H9 (cell line): Measurements from ENCODE around the gene ARHGAP26. TPM values are rescaled to one million over a fixed set of nuclear protein-coding genes. Genes with fewer than 3 reads are reported as not detected.

Source experiments
- DNase-seq: peaks from one replicate; pipeline ENCODE4 v3.0.0-alpha.2; 2017
- H2AFZ ChIP-seq: one replicate; pipeline ENCODE4 v1.6.1; 2013; ENCODE audit warnings: mild to moderate bottlenecking, low read length, control low read depth, moderate library complexity
- H2AK5ac ChIP-seq: 2 replicates; pipeline ENCODE4 v1.6.1; 2013; ENCODE audit warnings: low read length, control low read depth, mixed read lengths; ENCODE audit not compliant: insufficient read length
- H2BK120ac ChIP-seq: one replicate; pipeline ENCODE4 v1.6.1; 2013; ENCODE audit warnings: low read depth, mild to moderate bottlenecking, low read length, control low read depth, inconsistent platforms; ENCODE audit not compliant: poor library complexity, severe bottlenecking
- H2BK12ac ChIP-seq: 2 replicates; pipeline ENCODE4 v1.6.1; 2013; ENCODE audit warnings: low read length, control low read depth, mixed read lengths, low read depth; ENCODE audit not compliant: insufficient read length
- H2BK15ac ChIP-seq: 2 replicates; pipeline ENCODE4 v1.6.1; 2013; ENCODE audit warnings: low read depth, low read length, control low read depth
- H2BK20ac ChIP-seq: one replicate; pipeline ENCODE4 v1.6.1; 2013; ENCODE audit warnings: low read depth, mild to moderate bottlenecking, low read length, control low read depth, inconsistent platforms; ENCODE audit not compliant: poor library complexity, severe bottlenecking
- H2BK5ac ChIP-seq: 2 replicates; pipeline ENCODE4 v1.6.1; 2013; ENCODE audit warnings: low read length, control low read depth, mixed read lengths; ENCODE audit not compliant: insufficient read length
- H3K14ac ChIP-seq: 2 replicates; pipeline ENCODE4 v1.6.1; 2013; ENCODE audit warnings: low read length, control low read depth; ENCODE audit not compliant: insufficient read depth
- H3K18ac ChIP-seq: 2 replicates; pipeline ENCODE4 v1.6.1; 2013; ENCODE audit warnings: low read depth, mild to moderate bottlenecking, mixed read lengths, low read length, control low read depth; ENCODE audit not compliant: insufficient read length
- H3K23ac ChIP-seq: 2 replicates; pipeline ENCODE4 v1.6.1; 2013; ENCODE audit warnings: low read length, control low read depth, mixed read lengths, low read depth; ENCODE audit not compliant: insufficient read length
- H3K23me2 ChIP-seq: 2 replicates; pipeline ENCODE4 v1.6.1; 2013; ENCODE audit warnings: low read depth, mild to moderate bottlenecking, mixed read lengths, low read length, control low read depth; ENCODE audit not compliant: insufficient read length, poor library complexity, severe bottlenecking
- H3K27ac ChIP-seq: 2 replicates; pipeline ENCODE4 v1.5.1; 2013; ENCODE audit warnings: low read length, control low read depth, mixed read lengths, low read depth; ENCODE audit not compliant: insufficient read length
- H3K27me3 ChIP-seq: 2 replicates; pipeline ENCODE4 v1.6.1; 2013; ENCODE audit warnings: low read length, control low read depth, inconsistent platforms; ENCODE audit not compliant: insufficient read depth
- H3K4ac ChIP-seq: 2 replicates; pipeline ENCODE4 v1.6.1; 2013; ENCODE audit warnings: low read depth, mild to moderate bottlenecking, control low read depth, inconsistent platforms, low read length, moderate library complexity
- H3K4me1 ChIP-seq: 2 replicates; pipeline ENCODE4 v1.6.1; 2013; ENCODE audit warnings: low read length, control low read depth, inconsistent platforms; ENCODE audit not compliant: insufficient read depth
- H3K4me2 ChIP-seq: 2 replicates; pipeline ENCODE4 v1.6.1; 2013; ENCODE audit warnings: low read length, control low read depth, mixed read lengths; ENCODE audit not compliant: insufficient read length, insufficient read depth
- H3K56ac ChIP-seq: 2 replicates; pipeline ENCODE4 v1.6.1; 2013; ENCODE audit warnings: low read depth, mild to moderate bottlenecking, mixed read lengths, low read length, control low read depth; ENCODE audit not compliant: insufficient read length
- H3K79me1 ChIP-seq: 2 replicates; pipeline ENCODE4 v1.6.1; 2013; ENCODE audit warnings: low read depth, mild to moderate bottlenecking, moderate library complexity, low read length, control low read depth, inconsistent platforms; ENCODE audit not compliant: insufficient read depth, poor library complexity, severe bottlenecking
- H3K79me2 ChIP-seq: 2 replicates; pipeline ENCODE4 v1.6.1; 2013; ENCODE audit warnings: low read length, control low read depth, inconsistent platforms; ENCODE audit not compliant: insufficient read depth
- H3K9ac ChIP-seq: 2 replicates; pipeline ENCODE4 v1.6.1; 2013; ENCODE audit warnings: low read length, control low read depth, mixed read lengths; ENCODE audit not compliant: insufficient read length; ENCODE audit errors: extremely low read depth
- H3K9me3 ChIP-seq: one replicate; pipeline ENCODE4 v1.6.1; 2013; ENCODE audit warnings: low read depth, low read length, inconsistent platforms; ENCODE audit not compliant: control insufficient read depth
- H3T11ph ChIP-seq: one replicate; pipeline ENCODE4 v1.6.1; 2013; ENCODE audit warnings: mild to moderate bottlenecking, low read length, control low read depth, inconsistent platforms
- H4K20me1 ChIP-seq: one replicate; pipeline ENCODE4 v1.6.1; 2013; ENCODE audit not compliant: control insufficient read depth, insufficient read length, insufficient read depth
- H4K5ac ChIP-seq: 2 replicates; pipeline ENCODE4 v1.6.1; 2013; ENCODE audit warnings: low read depth, mild to moderate bottlenecking, mixed read lengths, low read length, control low read depth; ENCODE audit not compliant: insufficient read length
- H4K8ac ChIP-seq: replicated peaks from 2 replicates; pipeline ENCODE4 v1.6.1; 2013; ENCODE audit warnings: low read length, control low read depth, mixed read lengths, low read depth; ENCODE audit not compliant: insufficient read length
- H4K91ac ChIP-seq: 2 replicates; pipeline ENCODE4 v1.6.1; 2013; ENCODE audit warnings: low read depth, mild to moderate bottlenecking, moderate library complexity, mixed read lengths, low read length, control low read depth; ENCODE audit not compliant: insufficient read length
- H3K27ac Mint-ChIP-seq, 3 experiments: 2 replicates in 2 of 3; 3 replicates in 1 of 3; pipeline ENCODE4 v1.8.0; 2020 to 2021; ENCODE audit warnings: mixed read lengths in 3 of 3, mild to moderate bottlenecking in 1 of 3, moderate library complexity in 1 of 3
- H3K27me3 Mint-ChIP-seq: 2 replicates; pipeline ENCODE4 v1.8.0; 2021; ENCODE audit warnings: low read depth, mild to moderate bottlenecking, moderate library complexity, mixed read lengths
- H3K36me3 Mint-ChIP-seq, 3 experiments: 2 replicates in 2 of 3; 3 replicates in 1 of 3; pipeline ENCODE4 v1.8.0; 2020 to 2021; ENCODE audit warnings: low read depth in 3 of 3, mixed read lengths in 3 of 3; ENCODE audit not compliant: insufficient read depth in 1 of 3
- H3K4me1 Mint-ChIP-seq, 2 experiments: 2 replicates each; pipeline ENCODE4 v1.8.0; 2020; ENCODE audit warnings: mixed read lengths in 2 of 2
- H3K4me3 Mint-ChIP-seq, 2 experiments: 2 replicates in 1 of 2; 3 replicates in 1 of 2; pipeline ENCODE4 v1.8.0; 2020 to 2021; ENCODE audit warnings: mild to moderate bottlenecking in 2 of 2, mixed read lengths in 2 of 2, moderate library complexity in 1 of 2
- H3K9me3 Mint-ChIP-seq, 2 experiments: 2 replicates in 1 of 2; 3 replicates in 1 of 2; pipeline ENCODE4 v1.8.0; 2020; ENCODE audit warnings: mild to moderate bottlenecking in 2 of 2, mixed read lengths in 2 of 2, moderate library complexity in 1 of 2
- CTCF ChIP-seq: fragments of 200-600 bp; sonication (generic); conservative IDR thresholded peaks from 3 replicates; pipeline ENCODE4 v1.8.0; 2021; ENCODE audit warnings: antibody characterized with exemption, mild to moderate bottlenecking
- WGBS: extraction: QIAGEN DNeasy Blood & Tissue Kit; methylation state at CpG from one replicate; pipeline ENCODE4 v1.1.7; 2013; ENCODE audit warnings: missing lambda C conversion rate, low lambda C conversion rate, mixed read lengths; ENCODE audit not compliant: insufficient read length; ENCODE audit errors: extremely low coverage; 5-methylcytosine and 5-hydroxymethylcytosine counted together
- total RNA-seq: library from RNA; stranded (reverse); gene quantifications from 2 replicates; pipeline ENCODE4 v1.2.1, GENCODE V29; 2021

ARHGAP26 gene
- total RNA-seq, 1 experiment from 2014 or later = 13.8 TPM

- Histone ChIP-seq H3K4ac (no peak overlapping the region), H3K79me1 (no peaks in the 10 kb centered on the region), H3K9me3 (no peaks in the 10 kb centered on the region), H2BK12ac (no peak overlapping the region), H3K23ac (no peak overlapping the region), H3K79me2 (no peaks in the 10 kb centered on the region), H3K4me2 (no peak overlapping the region), H3K18ac (no peak overlapping the region), H3K27me3 (no peaks in the 10 kb centered on the region), H2AK5ac (no peak overlapping the region), H3T11ph (no peak overlapping the region), H2AFZ (no peak overlapping the region), H2BK5ac (no peak overlapping the region), H3K27ac (no peak overlapping the region), H2BK120ac (no peak overlapping the region), H4K20me1 (no peaks in the 10 kb centered on the region), H3K56ac (no peak overlapping the region), H4K91ac (no peak overlapping the region), H3K14ac (no peak overlapping the region), H2BK20ac (no peak overlapping the region), H3K4me1 (no peaks in the 10 kb centered on the region), H3K9ac (no peak overlapping the region), H4K8ac (no peak overlapping the region), H3K23me2 (no peaks in the 10 kb centered on the region), H2BK15ac (no peak overlapping the region), H4K5ac (no peak overlapping the region)
- H3K4me1 Mint-ChIP-seq = peaks cover 12 to 14% of the 10 kb centered on the region in 2 experiments
- TF ChIP-seq CTCF = no peak
- WGBS = no CpG with 5 or more reads among the region's 1 CpG
- H3K27ac Mint-ChIP-seq = no peak overlapping the region
- DNase-seq = no peak
- no peaks in the 10 kb centered on the region; the same call in 1 of the 2 replicates for H3K27me3 Mint-ChIP-seq
- no peaks in the 10 kb centered on the region; a peak in 1 of 7 replicates for H3K36me3 Mint-ChIP-seq
- H3K9me3 Mint-ChIP-seq = no peaks in the 10 kb centered on the region
- no peak overlapping the region for H3K4me3 Mint-ChIP-seq
Observed at GRCh38 chr5:143025971-143026370, 255.8 kb downstream of the ARHGAP26 start.
